SK-N-SH (cell line): ENCODE measurements around the gene UBE4B. TPM values are rescaled to one million over a fixed set of nuclear protein-coding genes. Genes with fewer than 3 reads are reported as not detected.

ENCODE experiments used
- CTCF ChIA-PET: fragments of 300-600, 350-600 bp; formaldehyde crosslinking; extraction: SDS; loops from one replicate; lab custom pipeline; 2021; lab: Yijun Ruan, JAX
- POLR2A ChIA-PET: fragments of 350-600 bp; sonication (Branson Sonifier 250); formaldehyde crosslinking; extraction: SDS; loops from one replicate; lab custom pipeline; 2020; ENCODE audit warnings: antibody characterized with exemption, inconsistent platforms; lab: Yijun Ruan, JAX
- DNase-seq: peaks from one replicate; pipeline ENCODE4 v3.0.0; 2012
- H2AFZ ChIP-seq: fragments of 200-600 bp; sonication (generic); 2 replicates; pipeline ENCODE4 v1.8.1; 2016; ENCODE audit warnings: antibody characterized with exemption, mild to moderate bottlenecking, low read depth
- H3F3A ChIP-seq: fragments of 200-600 bp; sonication (generic); replicated peaks from 2 replicates; pipeline ENCODE3; 2016; ENCODE audit warnings: antibody characterized with exemption, mild to moderate bottlenecking; ENCODE audit not compliant: insufficient read depth
- H3K27ac ChIP-seq, 2 experiments: fragments of 200-500 bp in 1 of 2; fragments of 200-600 bp in 1 of 2; sonication (Bioruptor generic) in 1 of 2; sonication (generic), shearing (Covaris generic) in 1 of 2; 2 replicates each; pipeline versions ENCODE4 v1.5.1 to v1.6.1; 2014 to 2016; ENCODE audit warnings: low read depth in 2 of 2, inconsistent platforms in 1 of 2, low read length in 1 of 2, mild to moderate bottlenecking in 1 of 2, mixed read lengths in 1 of 2
- H3K27me3 ChIP-seq: fragments of 200-600 bp; sonication (generic), shearing (Covaris generic); 2 replicates; pipeline ENCODE4 v1.6.1; 2016; ENCODE audit warnings: mixed run types; ENCODE audit not compliant: insufficient read depth
- H3K36me3 ChIP-seq, 2 experiments: fragments of 200-500 bp in 1 of 2; fragments of 200-600 bp in 1 of 2; sonication (Bioruptor generic) in 1 of 2; sonication (generic) in 1 of 2; replicated peaks in 1 of 2; 2 replicates each; pipeline versions ENCODE3 to v1.5.1; 2014 to 2016; ENCODE audit warnings: low read length in 1 of 2, mild to moderate bottlenecking in 1 of 2; ENCODE audit not compliant: insufficient read depth in 2 of 2, control insufficient read depth in 1 of 2
- H3K4me1 ChIP-seq, 2 experiments: fragments of 200-500 bp in 1 of 2; fragments of 200-600 bp in 1 of 2; sonication (Bioruptor generic) in 1 of 2; sonication (generic), shearing (Covaris generic) in 1 of 2; 2 replicates each; pipeline versions ENCODE4 v1.5.1 to v1.6.1; 2014 to 2016; ENCODE audit warnings: low read depth in 1 of 2, low read length in 1 of 2, mixed run types in 1 of 2; ENCODE audit not compliant: insufficient read depth in 2 of 2, control insufficient read depth in 1 of 2
- H3K4me2 ChIP-seq: fragments of 200-600 bp; sonication (generic), shearing (Covaris generic); 2 replicates; pipeline ENCODE4 v1.6.1; 2017; ENCODE audit warnings: mixed run types
- H3K4me3 ChIP-seq, 2 experiments: fragments of 200-500 bp in 1 of 2; fragments of 200-600 bp in 1 of 2; sonication (Bioruptor generic) in 1 of 2; sonication (generic), shearing (Covaris generic) in 1 of 2; 2 replicates each; pipeline versions ENCODE4 v1.5.1 to v1.8.1; 2014 to 2016; ENCODE audit warnings: low read depth in 2 of 2, inconsistent platforms in 1 of 2, low read length in 1 of 2, mild to moderate bottlenecking in 1 of 2, mixed read lengths in 1 of 2, moderate library complexity in 1 of 2
- H3K79me2 ChIP-seq: fragments of 200-600 bp; sonication (generic); 2 replicates; pipeline ENCODE4 v1.8.1; 2017; ENCODE audit warnings: mild to moderate bottlenecking; ENCODE audit not compliant: insufficient read depth
- H3K9ac ChIP-seq: fragments of 200-600 bp; sonication (generic); 2 replicates; pipeline ENCODE4 v1.6.1; 2017; ENCODE audit warnings: mixed run types
- H3K9me2 ChIP-seq: fragments of 200-600 bp; sonication (generic); 2 replicates; pipeline ENCODE4 v1.6.1; 2017; ENCODE audit warnings: mixed run types
- H3K9me3 ChIP-seq: fragments of 200-600 bp; sonication (generic); 2 replicates; pipeline ENCODE4 v1.6.1; 2017; ENCODE audit warnings: mixed run types, mild to moderate bottlenecking, moderate library complexity
- H4K20me1 ChIP-seq: fragments of 200-600 bp; sonication (generic); 2 replicates; pipeline ENCODE4 v1.6.1; 2017; ENCODE audit warnings: mild to moderate bottlenecking, mixed run types; ENCODE audit not compliant: insufficient read depth
- CHD2 ChIP-seq: fragments of 150-350 bp; IDR thresholded peaks from 2 replicates; pipeline ENCODE4 v1.6.1; 2018; ENCODE audit warnings: low read length; ENCODE audit not compliant: partially characterized antibody
- CTCF ChIP-seq: fragments of 200-600 bp; sonication (generic); IDR thresholded peaks from 2 replicates; pipeline ENCODE4 v1.6.1; 2017; ENCODE audit warnings: antibody characterized with exemption, mild to moderate bottlenecking, moderate library complexity
- FOSL2 ChIP-seq: IDR thresholded peaks from 2 replicates; pipeline ENCODE4 v1.4.0; 2012; ENCODE audit warnings: low read depth, mild to moderate bottlenecking, moderate library complexity, borderline replicate concordance
- IRF3 ChIP-seq: fragments of 150-350 bp; IDR thresholded peaks from 2 replicates; pipeline ENCODE4 v1.6.1; 2016; ENCODE audit warnings: mild to moderate bottlenecking, low read depth, low read length
- JUND ChIP-seq: IDR thresholded peaks from 2 replicates; pipeline ENCODE4 v1.4.0; 2012
- MXI1 ChIP-seq: IDR thresholded peaks from 2 replicates; pipeline ENCODE4 v1.6.1; 2012; ENCODE audit warnings: mild to moderate bottlenecking, low read depth, low read length, improper control_type of control experiment
- NFIC ChIP-seq: IDR thresholded peaks from 2 replicates; pipeline ENCODE4 v1.4.0; 2012; ENCODE audit warnings: borderline replicate concordance
- RCOR1 ChIP-seq: fragments of 150-350 bp; IDR thresholded peaks from 2 replicates; pipeline ENCODE4 v1.6.1; 2017; ENCODE audit warnings: antibody characterized with exemption, low read length
- REST ChIP-seq: IDR thresholded peaks from 2 replicates; pipeline ENCODE4 v1.6.1; 2012; ENCODE audit warnings: mild to moderate bottlenecking, low read depth, low read length, moderate library complexity
- SMC3 ChIP-seq: IDR thresholded peaks from 2 replicates; pipeline ENCODE4 v1.6.1; 2012; ENCODE audit warnings: low read depth, low read length, improper control_type of control experiment
- TEAD4 ChIP-seq: IDR thresholded peaks from 2 replicates; pipeline ENCODE4 v1.4.0; 2012; ENCODE audit warnings: mild to moderate bottlenecking, borderline replicate concordance; ENCODE audit not compliant: insufficient read depth
- USF2 ChIP-seq: fragments of 150-350 bp; IDR thresholded peaks from 2 replicates; pipeline ENCODE4 v1.6.1; 2017; ENCODE audit warnings: antibody characterized with exemption, low read length, low read depth, borderline replicate concordance
- YY1 ChIP-seq: IDR thresholded peaks from 2 replicates; pipeline ENCODE4 v1.4.0; 2012; ENCODE audit warnings: low read depth, mild to moderate bottlenecking
- ZBTB33 ChIP-seq: IDR thresholded peaks from 2 replicates; pipeline ENCODE4 v1.4.0; 2012; ENCODE audit warnings: low read depth, borderline replicate concordance
- WGBS: methylation state at CpG from one replicate; pipeline ENCODE4 v1.1.6; 2017; ENCODE audit warnings: low lambda C conversion rate; 5-methylcytosine and 5-hydroxymethylcytosine counted together
- polyA plus RNA-seq, 3 experiments: library from polyadenylated mRNA; depleted of rRNA; stranded (reverse); fragments of >200 nt; gene quantifications; 2 replicates each; pipeline ENCODE4 v1.2.3, GENCODE V29; 2012

UBE4B gene
- polyA plus RNA-seq, 1 of the 3 experiments (the other 2 are of a cell fraction): 19.1 TPM

- Histone ChIP-seq H3K4me3 (no peak overlapping the region), H3K27me3 (no peaks in the 10 kb centered on the region), H3K4me1 (no peaks in the 10 kb centered on the region; a peak in 1 of 4 replicates), H3K4me2 (no peak overlapping the region), H4K20me1 (no peaks in the 10 kb centered on the region), H3K9ac (no peak overlapping the region), H3K9me3 (no peaks in the 10 kb centered on the region), H3K79me2 (peaks cover 57% of the 10 kb centered on the region), H3K36me3 (peaks cover 0 to 10% of the 10 kb centered on the region in 2 experiments), H3F3A (peaks cover 3% of the 10 kb centered on the region), H3K9me2 (no peaks in the 10 kb centered on the region), H3K27ac (no peak overlapping the region), H2AFZ (no peak overlapping the region)
- no peak for DNase-seq
- TF ChIP-seq ZBTB33 (no peak), YY1 (no peak), IRF3 (no peak), JUND (no peak), MXI1 (no peak), SMC3 (no peak), USF2 (no peak)
- ChIA-PET POLR2A (interaction anchor here (1.0 kb wide), 1 partner anchor 24 kb away, joined by 3 read pairs; no protein-coding TSS in a partner anchor), CTCF (interaction anchor here (0.5 kb wide), 1 partner anchor 308 kb away, joined by 3 read pairs; no protein-coding TSS in a partner anchor)
- WGBS: 96% methylated on average over 5 of the region's 5 CpGs
These were observed 52.3 kb downstream of the UBE4B start for GRCh38 chr1:10085076-10085475.

- no peak overlapping the region for H2AFZ ChIP-seq
- H3K27ac ChIP-seq: no peak overlapping the region
- peaks cover 58% of the 10 kb centered on the region; the same call in 1 of the 2 replicates for H3K79me2 ChIP-seq
- no peaks in the 10 kb centered on the region for H4K20me1 ChIP-seq
- H3K9me3 ChIP-seq: no peaks in the 10 kb centered on the region
- H3K4me1 ChIP-seq: no peaks in the 10 kb centered on the region; a peak in 1 of 4 replicates
- DNase-seq: no peak
- H3K9me2 ChIP-seq: no peaks in the 10 kb centered on the region
- CTCF ChIA-PET: no interaction called here
- peaks cover 3% of the 10 kb centered on the region for H3F3A ChIP-seq
- H3K9ac ChIP-seq: no peak overlapping the region
- POLR2A ChIA-PET: no interaction called here
- no peak overlapping the region for H3K4me3 ChIP-seq
- H3K36me3 ChIP-seq: peaks cover 0 to 10% of the 10 kb centered on the region in 2 experiments
- no peaks in the 10 kb centered on the region for H3K27me3 ChIP-seq
- no peak overlapping the region for H3K4me2 ChIP-seq
- TF ChIP-seq FOSL2: no peak
- TF ChIP-seq IRF3: no peak
- TF ChIP-seq RCOR1: no peak
- TF ChIP-seq CHD2: no peak
- TF ChIP-seq REST: no peak
- no peak for TF ChIP-seq USF2
- TF ChIP-seq NFIC: no peak
- no peak for TF ChIP-seq TEAD4
- no peak for TF ChIP-seq CTCF
These were observed 54.5 kb downstream of the UBE4B start for GRCh38 chr1:10087210-10087609.
